Measurements from ENCODE around the gene CASZ1.

The CASZ1 gene

DNA sequence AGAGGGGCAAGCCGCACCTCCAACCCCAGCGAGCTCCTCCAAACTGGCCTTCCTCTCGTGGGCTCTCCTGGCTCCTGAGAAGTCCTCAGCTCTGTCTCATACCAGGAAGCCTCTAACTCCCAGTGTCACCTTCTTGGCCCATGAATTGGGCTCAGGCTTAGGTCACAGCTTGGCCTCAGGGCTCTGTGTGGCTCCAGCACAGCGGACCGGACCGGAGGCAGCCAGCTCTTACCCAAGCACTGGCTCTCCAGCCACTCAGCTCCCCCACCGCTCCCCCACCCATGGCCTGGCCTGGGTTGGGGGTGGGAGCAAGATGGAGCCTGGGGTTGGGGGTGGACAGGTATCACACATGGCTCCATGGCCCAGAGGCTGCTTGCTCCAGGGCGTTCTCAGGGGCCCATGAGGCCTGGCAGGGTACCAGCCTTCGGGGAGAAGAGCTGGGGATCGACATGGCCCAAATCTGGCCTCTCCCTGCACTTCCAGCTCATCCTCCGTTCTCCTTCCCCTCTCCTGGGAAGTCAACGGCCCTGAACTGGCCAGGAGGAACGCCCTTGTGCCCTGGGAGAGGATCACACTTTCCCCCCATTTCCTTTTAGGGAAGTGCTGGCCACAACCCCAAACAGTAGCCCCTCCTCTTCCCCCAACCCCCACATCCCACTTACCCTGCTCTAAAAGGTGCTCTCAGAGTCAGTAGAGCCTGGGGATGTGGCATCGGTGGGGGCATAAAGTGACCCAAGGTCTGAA, 97.5 kb downstream of the CASZ1 start:
- DNase-seq = peak; percentile 39

DNA sequence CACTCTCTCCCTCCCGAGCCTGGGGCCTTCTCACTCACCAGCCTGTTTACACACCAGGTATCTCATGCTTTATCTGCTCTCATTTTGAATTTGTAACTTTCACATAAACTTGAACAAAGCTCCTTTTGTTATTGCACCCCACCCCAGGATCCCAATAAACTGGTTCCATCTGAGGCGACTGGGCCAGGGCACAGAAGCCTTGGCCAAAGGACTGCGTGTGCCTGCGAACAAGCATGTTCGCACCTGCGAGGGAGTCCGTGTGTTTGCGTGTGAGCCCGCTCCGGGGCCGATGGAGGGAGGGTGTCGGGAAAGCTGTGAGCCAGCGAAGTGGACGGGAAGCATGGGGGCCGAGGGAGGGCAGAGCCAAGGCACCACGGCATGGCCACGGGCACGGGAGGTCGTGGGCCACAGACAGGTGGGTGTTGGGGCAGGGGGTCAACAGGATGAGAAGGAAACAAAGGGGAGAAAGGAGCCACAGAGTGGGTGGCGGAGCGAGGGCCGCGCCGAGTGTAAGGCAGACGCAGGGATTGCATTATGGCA, 98.8 kb downstream of the CASZ1 start:
- DNase-seq = no peak

DNA sequence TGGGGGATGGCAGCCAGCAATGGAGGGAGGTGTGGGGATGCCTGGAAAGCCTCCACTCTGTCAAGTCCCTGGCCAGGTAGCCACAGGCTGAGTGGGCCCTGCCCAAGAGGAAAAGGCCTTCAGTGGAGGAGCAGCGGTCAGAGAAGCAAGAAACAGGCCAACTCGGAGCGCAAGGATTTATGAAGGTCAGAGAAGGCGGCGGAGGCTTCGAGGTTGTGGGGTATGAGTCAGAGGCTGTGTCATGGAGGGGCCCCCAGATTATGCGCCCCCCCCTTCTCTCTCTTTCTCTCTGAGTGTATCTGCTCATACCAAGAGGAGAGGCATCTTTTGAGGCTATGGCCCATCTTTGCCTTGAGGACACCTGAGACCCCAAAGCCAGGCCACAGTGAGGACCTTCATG, 99.5 kb downstream of the CASZ1 start:
- DNase-seq = no peak

DNA sequence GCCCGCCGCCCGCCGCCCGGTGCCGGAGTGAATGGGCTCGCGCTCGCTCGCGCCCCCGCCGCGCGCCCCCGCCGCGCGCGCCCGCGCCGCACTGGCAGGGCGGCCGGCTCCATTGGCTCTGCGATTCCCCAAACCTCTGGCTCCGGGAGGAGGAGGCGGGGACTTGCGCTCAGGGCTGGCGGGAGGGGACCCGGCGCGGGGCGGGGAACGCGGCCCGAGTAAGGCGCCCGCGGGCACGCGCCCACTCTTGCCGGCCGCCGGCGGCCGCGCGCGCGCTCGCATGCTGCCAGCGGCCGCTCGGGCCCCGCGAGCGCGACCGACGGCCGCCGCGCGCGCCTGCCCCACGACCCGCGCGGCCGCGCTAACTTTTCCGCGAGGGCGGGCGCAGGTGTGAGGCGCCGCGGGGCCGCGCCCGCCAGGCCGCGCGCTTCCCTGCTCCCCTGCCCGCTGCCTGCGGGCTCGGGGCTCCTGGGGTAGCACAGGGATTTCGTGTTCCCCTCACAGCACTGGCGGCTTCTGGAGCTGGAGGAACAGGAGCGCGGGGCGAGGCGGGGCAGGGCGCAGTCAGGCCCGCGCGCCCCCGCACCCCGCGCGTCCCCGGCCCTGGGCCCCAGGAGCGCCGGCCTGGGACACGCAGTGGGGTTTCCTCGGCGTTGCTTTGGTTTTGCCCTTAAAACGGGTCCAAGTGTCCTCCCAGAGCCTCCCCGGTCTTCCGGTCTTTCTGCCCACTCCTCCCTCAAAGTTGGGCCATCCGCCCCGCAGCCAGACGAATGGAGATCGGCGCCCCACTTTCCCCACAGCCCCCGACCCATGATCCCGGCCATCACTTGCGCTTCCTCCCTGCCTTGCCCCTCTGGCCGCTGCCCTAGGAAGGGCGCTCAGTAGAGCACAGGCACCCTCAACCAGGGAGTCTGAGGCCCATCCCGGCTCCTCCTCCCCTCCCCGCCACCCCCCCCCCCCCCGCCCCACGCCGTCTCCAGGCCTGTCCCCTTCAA, 101.5 kb downstream of the CASZ1 start:
- DNase-seq = peak; percentile 94

DNA sequence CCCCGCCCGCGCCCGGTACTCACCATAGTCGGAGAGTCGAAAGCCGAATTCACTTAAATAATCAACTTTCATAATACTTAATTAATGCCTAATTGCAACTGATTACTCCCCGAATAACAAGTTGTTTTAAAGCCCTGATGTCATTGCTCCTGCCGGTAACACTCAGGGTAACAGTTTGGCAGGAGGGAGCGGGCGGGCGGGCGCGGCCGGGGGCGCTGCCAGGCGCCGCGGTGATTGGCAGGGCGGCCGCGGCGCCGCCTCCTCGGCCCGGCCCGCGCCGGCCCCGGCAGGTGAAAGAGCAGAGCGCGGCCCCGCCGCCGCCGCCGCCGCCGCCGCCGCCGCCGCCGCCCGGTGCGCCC, 102.2 kb downstream of the CASZ1 start:
- peak; percentile 83 for DNase-seq

DNA sequence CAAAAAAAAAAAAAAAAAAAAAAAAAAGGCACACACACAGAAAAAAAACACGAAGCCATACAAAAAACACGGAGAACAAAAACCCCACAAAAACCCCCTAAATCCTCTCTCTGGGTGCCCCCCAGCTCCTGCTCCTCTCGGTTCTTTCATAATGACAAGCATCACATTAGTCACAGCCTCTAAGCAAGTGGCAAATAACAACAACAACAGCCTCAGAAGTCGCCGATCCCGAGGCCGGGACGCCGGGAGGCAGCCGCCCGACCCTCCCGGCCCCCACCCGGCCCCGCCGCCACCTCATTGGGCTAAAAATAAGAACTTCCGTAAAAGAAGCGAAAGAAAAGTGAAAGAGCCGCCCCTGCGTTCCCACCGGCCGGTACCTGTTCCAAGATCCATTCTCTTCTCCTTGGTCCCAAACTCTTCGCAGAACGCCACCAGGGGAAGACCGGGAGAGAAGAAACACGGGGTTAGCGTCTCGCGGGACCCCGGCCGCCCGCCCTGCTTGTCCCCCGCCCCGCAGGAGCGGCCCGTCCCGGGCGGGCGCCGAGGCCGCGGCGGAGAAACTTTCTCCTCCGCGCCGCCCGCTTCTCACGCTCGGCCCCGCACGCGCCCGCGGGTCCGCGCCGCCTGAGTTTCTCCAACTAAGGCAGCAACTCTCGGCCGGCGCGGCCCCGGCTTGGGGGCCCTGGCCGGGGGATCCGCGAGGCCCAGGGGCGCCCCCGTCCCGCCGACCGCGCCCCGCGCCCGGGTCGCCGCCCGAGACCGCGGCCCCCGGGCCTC, 102.8 kb downstream of the CASZ1 start:
- DNase-seq = peak; percentile 64

DNA sequence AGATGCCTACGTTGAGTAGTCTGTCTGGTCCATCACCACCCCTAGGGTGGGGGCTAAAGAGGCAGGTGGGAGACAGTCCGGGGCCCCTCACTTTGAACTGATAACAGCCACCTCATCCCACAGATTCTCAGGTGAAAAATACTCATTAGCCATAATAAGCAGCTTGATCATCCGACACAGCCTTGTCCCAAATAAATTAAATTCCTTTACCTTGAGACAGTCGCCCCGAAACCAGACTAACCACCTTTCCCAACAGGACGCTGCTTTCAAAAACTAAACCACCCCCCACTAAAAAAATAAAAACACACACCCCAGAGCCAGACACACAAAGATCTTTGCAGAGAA, 103.3 kb downstream of the CASZ1 start:
- no peak for DNase-seq

DNA sequence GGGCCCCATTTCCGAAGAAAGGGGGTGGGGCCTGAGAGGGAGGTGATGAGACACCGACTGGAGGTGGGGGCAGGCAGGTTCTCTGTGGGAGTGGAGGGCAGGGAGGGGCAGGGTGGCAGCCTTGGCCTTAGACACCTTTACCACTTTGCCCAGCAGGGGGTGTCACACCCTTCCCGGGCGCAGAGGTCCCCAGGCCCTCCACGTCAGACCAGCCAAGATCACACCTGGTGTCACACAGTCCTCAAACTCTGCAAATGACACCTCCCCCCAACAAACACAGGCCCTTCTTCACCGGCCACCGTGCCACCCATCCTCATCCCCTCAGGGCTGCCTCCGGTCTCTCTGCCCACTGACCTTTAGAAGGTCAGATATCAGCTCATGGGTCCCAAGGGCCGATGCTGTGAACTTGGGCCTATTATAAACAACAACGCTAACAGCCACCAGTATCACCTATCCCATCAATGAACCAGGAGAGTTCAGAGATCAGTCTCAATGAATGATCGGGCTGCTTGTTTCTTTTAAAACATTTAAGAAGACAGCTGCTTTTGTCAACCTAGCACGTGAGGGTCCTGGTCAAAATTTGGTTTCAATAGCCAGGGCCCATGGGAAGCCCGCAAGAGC, 103.9 kb downstream of the CASZ1 start:
- DNase-seq = peak; percentile 76

DNA sequence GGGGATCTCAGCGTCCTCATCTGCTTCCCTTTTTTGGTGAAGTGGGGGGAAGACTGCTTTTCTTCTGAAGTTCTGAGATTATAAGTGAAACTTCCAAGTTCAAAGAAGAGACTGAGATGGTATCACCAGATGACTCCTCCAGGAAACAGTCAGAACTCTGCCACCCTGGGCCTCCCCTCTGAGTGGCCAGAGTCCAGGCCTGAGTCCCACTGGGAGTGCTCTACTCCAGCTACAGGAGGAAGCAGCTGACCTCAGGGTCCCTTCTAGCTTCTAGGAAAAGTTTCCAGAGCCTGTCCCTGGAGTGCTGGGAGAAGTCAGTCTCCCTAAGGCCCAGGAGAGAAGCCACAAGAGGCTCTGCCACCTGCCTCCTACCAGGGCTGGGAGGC, 104.7 kb downstream of the CASZ1 start:
- DNase-seq = no peak

DNA sequence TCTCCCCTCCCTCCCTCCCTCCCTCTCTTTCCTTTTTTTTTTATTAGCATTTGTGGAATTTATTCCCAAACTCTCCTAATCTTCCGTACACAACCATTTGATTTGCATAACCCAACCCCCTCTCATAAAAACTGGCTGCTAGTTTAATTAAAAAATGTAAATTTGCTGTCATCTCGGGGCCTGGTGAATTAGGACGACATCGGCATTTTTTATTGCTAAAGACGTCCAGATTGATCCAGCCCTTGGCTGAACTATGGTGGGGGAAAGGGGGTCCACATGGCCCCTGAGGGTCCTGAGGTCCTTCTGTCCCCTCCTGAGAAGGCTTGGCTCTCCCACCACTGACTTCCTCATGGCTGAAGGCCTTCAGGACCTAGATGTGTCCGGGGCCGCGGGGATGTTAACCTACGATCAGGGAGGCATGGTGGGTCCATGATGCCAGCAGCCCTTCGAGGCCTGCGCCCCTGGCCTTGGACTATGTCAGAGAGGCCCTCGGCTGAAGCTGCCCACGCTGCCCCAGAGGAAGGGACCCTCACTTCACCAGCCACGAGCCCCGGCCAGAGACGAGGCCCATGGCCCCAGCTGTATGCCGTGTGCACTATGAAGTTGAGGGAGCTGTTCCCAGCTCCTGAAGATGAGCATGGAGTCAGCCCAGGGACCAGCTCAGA, 105.2 kb downstream of the CASZ1 start:
- no peak for DNase-seq

DNA sequence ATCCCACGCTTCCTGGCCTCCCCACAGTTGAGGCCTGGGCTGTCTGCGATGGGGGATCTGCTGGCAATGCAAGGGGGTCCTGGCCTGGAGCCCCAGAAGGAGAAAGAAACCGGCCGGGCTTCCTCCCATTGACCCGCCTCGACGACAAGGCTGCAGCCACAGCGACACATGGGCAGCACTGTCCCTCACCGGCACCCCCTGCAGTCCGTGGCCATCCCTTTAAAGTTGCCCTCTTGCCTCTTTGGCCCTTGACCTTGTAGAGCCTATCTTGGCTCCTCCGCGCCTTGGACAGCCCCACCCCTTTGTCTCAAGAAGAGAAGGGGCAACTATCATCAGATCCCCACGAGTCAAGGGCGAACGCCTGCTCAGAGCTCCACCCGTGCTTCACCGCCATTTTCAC, 106.0 kb downstream of the CASZ1 start:
- no peak for DNase-seq

DNA sequence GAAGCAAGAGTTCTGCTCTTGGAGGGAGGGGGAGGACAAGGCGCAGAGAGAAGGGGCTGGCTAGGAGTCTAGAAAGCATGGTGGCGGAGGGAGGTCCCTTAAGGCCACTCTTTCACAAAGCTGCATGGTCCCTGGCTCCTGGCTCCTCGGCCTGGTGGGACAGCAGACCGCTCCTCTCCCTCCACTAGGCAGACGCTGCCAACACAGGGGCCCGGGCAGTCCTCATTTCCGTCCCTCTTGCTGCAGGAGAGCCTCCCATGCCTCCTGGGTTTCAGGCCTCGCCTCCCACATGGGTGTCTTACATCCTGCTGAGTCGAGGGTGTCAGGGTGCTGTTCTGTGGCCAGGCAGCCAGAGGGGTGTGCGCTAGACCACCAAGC, 108.0 kb downstream of the CASZ1 start:
- DNase-seq = peak; percentile 65

DNA sequence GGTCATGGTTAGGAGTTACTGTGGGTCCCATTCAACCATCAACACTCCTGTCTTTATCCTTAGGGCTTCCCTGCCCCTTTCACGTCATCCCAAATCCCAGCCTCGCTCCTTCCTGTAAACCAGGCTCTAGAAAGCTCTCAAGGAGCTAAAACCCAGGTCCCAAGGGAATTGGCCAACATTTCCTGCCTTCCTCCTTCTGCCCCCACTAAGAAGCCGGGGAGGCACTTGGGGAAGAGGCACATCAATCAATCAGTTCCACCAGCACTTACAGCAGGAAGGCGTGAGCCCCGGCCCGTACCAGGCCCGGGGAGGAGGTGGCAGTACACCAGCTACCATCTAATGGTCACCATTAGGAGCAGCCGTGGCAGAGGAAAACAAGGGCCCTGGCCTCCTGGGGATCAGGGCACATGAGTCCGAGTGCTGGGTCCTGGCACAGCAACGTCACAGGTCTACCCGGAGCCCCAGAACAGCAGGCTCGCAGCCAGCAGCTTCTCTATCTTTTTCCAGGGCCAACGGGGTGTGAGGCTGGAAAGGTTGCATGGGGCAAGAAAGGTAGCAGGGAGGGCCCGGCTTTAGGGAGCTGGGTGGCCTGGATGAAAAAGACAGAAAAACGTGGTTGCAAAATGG, 108.6 kb downstream of the CASZ1 start:
- peak; percentile 93 for DNase-seq

DNA sequence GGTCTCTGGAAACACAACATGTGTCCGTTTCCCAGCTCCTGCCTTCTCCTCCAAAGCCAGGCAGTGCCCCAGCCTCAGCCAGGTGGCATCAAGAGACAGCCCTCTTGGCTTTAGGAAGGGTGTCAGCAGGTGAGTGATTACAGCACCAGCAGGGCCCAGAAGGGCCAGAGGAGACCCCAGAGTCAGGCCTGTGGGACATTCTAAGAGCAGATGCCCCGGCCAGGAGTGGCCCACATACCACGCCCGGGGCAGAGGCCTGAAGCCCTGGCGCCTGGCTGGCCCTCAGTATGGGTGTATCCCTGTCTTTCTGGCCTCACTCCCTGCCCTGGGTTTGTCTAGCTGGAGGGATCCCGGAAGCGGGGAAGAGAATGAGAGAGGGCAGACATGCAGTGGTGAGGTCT, 109.2 kb downstream of the CASZ1 start:
- no peak for DNase-seq

DNA sequence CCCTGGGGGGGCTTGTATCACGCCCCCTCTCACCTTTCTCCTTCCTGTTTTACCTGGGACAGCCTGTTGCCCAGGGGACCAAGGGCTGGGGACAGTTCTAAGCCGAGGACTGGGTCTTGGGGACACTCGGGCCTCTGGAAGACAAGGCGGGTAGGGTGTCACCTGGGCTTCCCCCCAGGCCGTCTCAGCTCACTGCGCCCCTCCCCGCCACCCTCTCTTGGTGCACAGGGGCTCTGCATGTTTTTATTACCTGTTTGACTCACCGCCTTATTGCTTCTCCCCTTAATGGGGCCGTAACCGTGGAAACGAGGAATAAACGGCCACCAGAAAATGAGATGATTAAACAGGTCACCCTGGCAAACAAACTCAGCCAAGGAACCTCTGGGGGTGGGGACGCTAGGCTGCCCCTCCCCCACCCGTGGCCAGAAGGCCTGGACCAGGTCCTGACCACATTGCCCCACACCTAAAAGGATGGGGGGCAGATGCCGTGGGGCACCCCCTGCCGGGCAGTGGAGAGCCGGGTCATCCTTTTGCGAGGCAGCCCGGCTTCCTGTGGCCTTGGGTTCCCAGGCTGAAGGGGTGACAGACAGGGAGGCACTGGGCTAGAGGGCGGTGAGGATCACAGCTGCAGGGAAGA, 109.9 kb downstream of the CASZ1 start:
- DNase-seq = peak; percentile 40

DNA sequence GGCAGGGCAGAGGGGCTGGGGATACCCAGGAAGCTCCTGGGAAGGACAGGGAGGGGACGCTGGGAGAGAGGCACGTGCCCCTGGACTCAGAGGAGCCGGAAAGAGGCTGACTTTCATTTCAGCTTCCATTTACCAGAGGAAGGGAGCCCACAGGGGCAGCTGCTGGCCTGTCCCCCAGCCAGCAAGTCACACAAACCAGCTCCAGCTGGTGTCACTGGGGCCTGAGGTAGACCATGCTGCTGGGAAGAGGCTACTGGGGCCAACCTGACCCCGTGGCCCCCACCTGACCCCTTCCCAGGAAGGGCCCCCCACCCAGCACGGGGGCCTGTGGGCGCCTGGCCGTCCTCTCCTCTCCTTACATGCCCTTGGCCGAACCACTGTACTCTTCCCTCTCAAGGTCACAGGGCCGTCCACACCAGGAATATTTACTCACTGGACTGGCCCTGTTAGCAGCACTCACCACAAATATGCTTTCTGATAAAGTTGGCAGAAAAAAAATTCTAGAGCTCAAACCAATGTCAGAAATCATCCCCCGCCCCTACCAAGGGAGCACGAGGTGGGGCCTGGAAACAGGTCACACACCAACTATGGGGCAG, 110.5 kb downstream of the CASZ1 start:
- DNase-seq = no peak

DNA sequence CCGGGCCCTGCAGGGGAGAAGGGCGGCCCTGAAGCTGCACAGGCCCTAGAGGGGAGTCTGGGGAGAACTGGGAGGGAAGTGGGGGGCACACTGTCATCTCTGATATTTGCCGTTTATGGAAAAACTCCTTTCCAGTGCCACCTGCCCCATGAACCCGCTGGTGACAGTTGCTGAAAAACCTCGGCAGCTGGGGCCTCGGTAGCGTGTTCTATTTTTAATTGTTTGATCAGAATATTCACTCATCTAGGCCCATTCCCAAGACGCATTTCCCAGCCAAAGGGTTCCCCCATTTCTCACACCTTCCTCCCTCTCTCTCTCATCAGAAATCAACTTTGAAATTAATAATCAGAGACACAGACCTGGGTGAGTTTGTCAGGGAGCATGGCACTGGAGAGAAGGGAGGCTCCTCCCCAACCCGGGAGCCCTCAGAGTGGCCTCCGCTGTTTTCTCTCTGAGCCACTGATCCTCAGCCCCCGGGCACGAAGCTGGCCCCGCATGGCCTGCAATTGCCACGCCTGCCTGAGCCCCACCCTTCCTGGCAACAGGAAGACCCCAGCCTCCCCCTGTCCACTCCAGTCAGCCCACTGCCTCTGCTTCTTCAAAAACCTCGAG, 111.1 kb downstream of the CASZ1 start:
- DNase-seq = peak; percentile 52

DNA sequence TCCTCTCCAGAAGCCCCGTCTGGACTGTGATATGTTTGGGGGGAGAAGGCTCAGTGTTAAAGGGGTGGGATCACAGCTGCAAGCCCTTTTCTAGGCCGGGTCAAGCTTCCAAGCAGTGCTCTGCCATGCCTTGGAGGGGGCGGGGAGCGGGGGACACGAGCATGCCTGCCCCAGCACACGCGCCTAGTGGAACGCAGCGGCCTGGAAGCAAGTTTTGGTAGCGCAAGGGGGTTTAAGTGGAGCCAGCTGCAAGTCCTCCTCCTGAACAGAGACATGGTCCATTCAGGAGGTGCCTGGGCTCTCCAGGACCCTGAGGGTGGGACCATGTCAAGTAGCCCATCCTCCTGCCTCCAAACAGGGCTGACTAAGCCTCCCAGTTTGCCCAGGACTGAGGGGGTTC, 112.2 kb downstream of the CASZ1 start:
- DNase-seq = peak; percentile 49

DNA sequence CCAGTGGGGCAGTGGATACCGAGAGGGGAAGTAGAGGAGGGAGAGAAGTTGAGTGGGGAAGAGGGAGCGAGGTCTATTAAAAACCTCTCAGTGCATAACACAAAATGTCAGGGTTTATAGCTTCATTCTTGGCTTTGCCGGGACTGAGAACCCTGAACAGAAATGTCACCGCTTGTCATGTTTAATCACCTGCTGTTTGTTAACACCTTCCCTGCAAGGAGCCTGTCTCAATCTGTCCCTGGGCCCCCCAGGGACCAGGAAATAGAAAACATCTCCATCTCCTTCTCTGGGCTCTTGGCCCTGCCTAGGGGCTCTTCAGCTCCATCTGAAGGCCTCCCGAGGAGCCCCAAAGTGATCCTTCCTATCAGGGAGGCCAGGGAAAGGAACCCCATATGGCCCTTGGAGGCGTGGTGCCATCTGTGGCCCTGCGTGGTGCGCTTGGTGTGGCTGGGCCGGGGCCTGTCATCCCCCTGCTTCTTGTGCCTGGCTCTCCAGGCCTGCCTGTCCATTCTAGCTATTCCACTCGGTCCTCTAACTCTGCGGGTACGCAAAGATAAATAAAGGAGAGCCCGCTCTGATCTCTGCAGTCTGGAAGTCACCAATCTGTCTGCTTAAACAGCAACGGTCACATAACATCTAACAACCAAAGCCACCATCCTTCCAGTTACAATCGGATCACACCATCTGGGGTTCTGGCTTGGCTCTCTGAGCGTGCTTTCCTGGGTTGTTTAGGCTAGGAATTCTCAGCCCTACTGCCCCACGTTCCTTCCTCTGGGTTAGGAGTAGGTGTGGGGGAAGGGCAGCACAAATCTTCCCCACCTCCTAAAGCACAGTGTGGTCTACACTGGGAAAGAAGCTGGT, 113.8 kb downstream of the CASZ1 start:
- DNase-seq = peak; percentile 97
